GM12801 (cell line): Measurements from ENCODE around the gene ATXN2.

ENCODE experiments used
- CTCF ChIP-seq: IDR thresholded peaks from one replicate; pipeline ENCODE4 v1.5.1; 2011; ENCODE audit warnings: control low read depth; ENCODE audit not compliant: insufficient read length; ENCODE audit errors: extremely low read depth

Gene ATXN2

GRCh38 chr12:111457071-111457470 lies 142.0 kb downstream of the ATXN2 start:
- TF ChIP-seq CTCF = no peak

GRCh38 chr12:111455448-111456320 lies 143.4 kb downstream of the ATXN2 start:
- TF ChIP-seq CTCF = no peak

GRCh38 chr12:111454716-111455447 lies 144.2 kb downstream of the ATXN2 start:
- TF ChIP-seq CTCF = no peak

- TF ChIP-seq CTCF = no peak
Observed at GRCh38 chr12:111454311-111454710, 144.8 kb downstream of the ATXN2 start.

- no peak for TF ChIP-seq CTCF
Observed at GRCh38 chr12:111453071-111453989, 145.8 kb downstream of the ATXN2 start.

- TF ChIP-seq CTCF = no peak
Observed at GRCh38 chr12:111451649-111452129, 147.4 kb downstream of the ATXN2 start.

- TF ChIP-seq CTCF = no peak
Observed at GRCh38 chr12:111451232-111451631, 147.9 kb downstream of the ATXN2 start.
